K562 (cell line): Measurements from ENCODE around the gene IGFBP7.

ENCODE experiments used
- EZH2 ChIP-seq: IDR thresholded peaks from 2 replicates; pipeline ENCODE4 v1.6.1; 2012; ENCODE audit warnings: low read depth, mild to moderate bottlenecking, inconsistent platforms, low read length, borderline replicate concordance
- SIX5 ChIP-seq, 2 experiments: IDR thresholded peaks; 2 replicates each; pipeline ENCODE4 v1.6.1; 2011; ENCODE audit warnings: low read length in 2 of 2, borderline replicate concordance in 1 of 2, low read depth in 1 of 2, mild to moderate bottlenecking in 1 of 2, moderate library complexity in 1 of 2; ENCODE audit not compliant: insufficient read depth in 1 of 2

DNA sequence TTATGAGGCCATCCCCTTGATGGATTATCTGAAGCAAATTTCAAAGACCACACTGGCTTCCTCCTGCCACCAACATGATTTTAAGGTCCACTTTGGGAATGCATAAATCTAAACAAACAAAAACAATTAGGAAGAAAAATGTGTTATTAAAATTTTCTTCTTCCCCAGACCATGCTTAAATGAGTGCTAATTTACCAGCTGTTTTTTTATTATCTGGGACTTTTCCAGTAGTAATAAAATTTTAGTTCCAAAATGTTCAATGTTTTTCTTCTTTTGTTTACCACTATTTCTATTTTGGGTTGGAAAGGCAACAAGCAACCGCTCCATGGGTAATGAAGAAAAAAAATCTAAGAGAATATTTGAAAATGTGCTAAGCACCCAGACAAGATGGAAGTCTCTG, 69.2 kb downstream of the IGFBP7 start:
- TF ChIP-seq SIX5 (IDR thresholded peaks at IDR 0.05; ENCODE audit: borderline replicate concordance in 1 of 2, insufficient read depth in 1 of 2, low read depth in 1 of 2, low read length in 2 of 2) (no peak), EZH2 (no peak)
